Measurements from ENCODE around the gene TMTC2. TPM values are rescaled to one million over a fixed set of nuclear protein-coding genes. Genes with fewer than 3 reads are reported as not detected.

The TMTC2 gene
- total and polyA plus RNA-seq, 12 donors, result 1.6 to 4.4 (median 2.7) TPM

GRCh38 chr12:83183132-83183531, 496.4 kb downstream of the TMTC2 start:
- TF ChIP-seq POLR2A (IDR thresholded peaks at IDR 0.05) (no peak), CTCF (IDR thresholded peaks at IDR 0.05) (no peak)
- intact Hi-C loops (cut with DNase I), result no loop called here
- Histone ChIP-seq H3K27ac (no peak overlapping the region), H3K4me1 (replicated peaks in 1 of 2) (no peaks in the 10 kb centered on the region), H3K27me3 (no peaks in the 10 kb centered on the region), H3K4me3 (no peak overlapping the region), H3K9me3 (replicated peaks in 1 of 3) (no peaks in the 10 kb centered on the region), H3K36me3 (replicated peaks in 1 of 2) (no peaks in the 10 kb centered on the region)
- DNase-seq, result no peak

Small RNA genes within 50 kb of the gene (small RNA-seq; reads per million reads assigned to genes)
- gene RNU6-977P, result 0 reads per million in 2 donors

All from adrenal gland (tissue), 12 donors.